Astrocyte (in vitro differentiated cells and primary cell): ENCODE data around the gene TMEM165.
"Not testable (repeated sequence)": the region's sequence is repeated elsewhere in the genome, so short reads cannot be mapped to it uniquely, and the experiment has no call there.

Experiments used
- EZH2 ChIP-seq: IDR thresholded peaks from 2 replicates; pipeline ENCODE4 v1.6.1; 2012; ENCODE audit warnings: mild to moderate bottlenecking, low read length, inconsistent platforms; ENCODE audit not compliant: insufficient read depth
- TF ChIP-seq, protein P1 (sequence below): IDR thresholded peaks from 2 replicates; pipeline ENCODE4 v1.5.1; 2011; ENCODE audit warnings: low read depth, mild to moderate bottlenecking, inconsistent platforms, low read length, moderate library complexity; ENCODE audit not compliant: insufficient read depth

DNA sequence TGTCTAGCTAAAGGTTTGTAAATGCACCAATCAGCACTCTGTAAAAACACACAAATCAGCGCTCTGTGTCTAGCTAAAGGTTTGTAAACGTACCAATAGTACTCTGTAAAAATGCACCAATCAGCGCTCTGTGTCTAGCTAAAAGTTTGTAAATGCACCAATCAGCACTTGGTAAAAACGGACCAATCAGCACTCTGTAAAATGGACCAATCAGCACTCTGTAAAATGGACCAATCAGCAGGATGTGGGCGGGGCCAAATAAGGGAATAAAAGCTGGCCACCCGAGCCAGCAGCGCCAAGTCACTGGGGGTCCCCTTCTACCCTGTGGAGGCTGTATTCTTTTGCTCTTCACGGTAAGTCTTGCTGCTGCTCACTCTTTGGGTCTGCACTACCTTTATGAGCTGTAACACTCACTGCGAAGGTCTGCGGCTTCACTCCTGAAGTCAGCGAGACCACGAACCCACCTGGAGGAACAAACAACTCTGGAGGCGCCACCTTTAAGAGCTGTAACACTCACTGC is 42.5 kb upstream of the TMEM165 start:
- TF ChIP-seq, protein P1, sequence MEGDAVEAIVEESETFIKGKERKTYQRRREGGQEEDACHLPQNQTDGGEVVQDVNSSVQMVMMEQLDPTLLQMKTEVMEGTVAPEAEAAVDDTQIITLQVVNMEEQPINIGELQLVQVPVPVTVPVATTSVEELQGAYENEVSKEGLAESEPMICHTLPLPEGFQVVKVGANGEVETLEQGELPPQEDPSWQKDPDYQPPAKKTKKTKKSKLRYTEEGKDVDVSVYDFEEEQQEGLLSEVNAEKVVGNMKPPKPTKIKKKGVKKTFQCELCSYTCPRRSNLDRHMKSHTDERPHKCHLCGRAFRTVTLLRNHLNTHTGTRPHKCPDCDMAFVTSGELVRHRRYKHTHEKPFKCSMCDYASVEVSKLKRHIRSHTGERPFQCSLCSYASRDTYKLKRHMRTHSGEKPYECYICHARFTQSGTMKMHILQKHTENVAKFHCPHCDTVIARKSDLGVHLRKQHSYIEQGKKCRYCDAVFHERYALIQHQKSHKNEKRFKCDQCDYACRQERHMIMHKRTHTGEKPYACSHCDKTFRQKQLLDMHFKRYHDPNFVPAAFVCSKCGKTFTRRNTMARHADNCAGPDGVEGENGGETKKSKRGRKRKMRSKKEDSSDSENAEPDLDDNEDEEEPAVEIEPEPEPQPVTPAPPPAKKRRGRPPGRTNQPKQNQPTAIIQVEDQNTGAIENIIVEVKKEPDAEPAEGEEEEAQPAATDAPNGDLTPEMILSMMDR, result not testable (repeated sequence)
- not testable (repeated sequence) for TF ChIP-seq EZH2
